C4-2B (cell line): ENCODE results near the gene ALDH8A1.

Source experiments
- H3K27ac ChIP-seq: fragments of 450-650 bp; 2 replicates; pipeline ENCODE4 v1.5.1; 2017
- ZFX ChIP-seq: fragments of 450-650 bp; IDR thresholded peaks from 2 replicates; pipeline ENCODE4 v1.6.1; 2017
- TF ChIP-seq, protein P1 (sequence below): fragments of 450-650 bp; conservative IDR thresholded peaks from 2 replicates; pipeline ENCODE4 v1.5.1; 2017; ENCODE audit warnings: mild to moderate bottlenecking

ALDH8A1 gene

DNA sequence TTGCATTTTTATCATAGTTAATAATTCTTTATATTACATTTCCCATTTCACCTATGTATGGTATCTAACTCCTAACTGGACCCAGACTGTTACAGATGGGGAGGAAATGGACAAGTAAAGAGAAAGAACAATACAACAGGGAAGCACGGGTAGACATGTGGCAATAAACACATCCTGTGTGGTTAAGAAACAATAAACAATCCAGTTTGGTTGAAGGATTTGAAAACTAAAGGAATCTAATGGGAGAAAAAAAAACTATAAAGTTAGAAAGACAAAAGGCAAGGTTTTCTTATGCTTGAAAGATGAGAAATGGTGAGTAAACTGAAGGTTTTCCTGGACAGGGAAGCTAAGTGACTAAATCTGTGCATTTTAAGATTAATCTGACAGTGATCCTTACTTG, 34.9 kb upstream of the ALDH8A1 start:
- TF ChIP-seq, protein P1, sequence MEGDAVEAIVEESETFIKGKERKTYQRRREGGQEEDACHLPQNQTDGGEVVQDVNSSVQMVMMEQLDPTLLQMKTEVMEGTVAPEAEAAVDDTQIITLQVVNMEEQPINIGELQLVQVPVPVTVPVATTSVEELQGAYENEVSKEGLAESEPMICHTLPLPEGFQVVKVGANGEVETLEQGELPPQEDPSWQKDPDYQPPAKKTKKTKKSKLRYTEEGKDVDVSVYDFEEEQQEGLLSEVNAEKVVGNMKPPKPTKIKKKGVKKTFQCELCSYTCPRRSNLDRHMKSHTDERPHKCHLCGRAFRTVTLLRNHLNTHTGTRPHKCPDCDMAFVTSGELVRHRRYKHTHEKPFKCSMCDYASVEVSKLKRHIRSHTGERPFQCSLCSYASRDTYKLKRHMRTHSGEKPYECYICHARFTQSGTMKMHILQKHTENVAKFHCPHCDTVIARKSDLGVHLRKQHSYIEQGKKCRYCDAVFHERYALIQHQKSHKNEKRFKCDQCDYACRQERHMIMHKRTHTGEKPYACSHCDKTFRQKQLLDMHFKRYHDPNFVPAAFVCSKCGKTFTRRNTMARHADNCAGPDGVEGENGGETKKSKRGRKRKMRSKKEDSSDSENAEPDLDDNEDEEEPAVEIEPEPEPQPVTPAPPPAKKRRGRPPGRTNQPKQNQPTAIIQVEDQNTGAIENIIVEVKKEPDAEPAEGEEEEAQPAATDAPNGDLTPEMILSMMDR: no peak
- no peak for TF ChIP-seq ZFX
- H3K27ac ChIP-seq: no peak overlapping the region

DNA sequence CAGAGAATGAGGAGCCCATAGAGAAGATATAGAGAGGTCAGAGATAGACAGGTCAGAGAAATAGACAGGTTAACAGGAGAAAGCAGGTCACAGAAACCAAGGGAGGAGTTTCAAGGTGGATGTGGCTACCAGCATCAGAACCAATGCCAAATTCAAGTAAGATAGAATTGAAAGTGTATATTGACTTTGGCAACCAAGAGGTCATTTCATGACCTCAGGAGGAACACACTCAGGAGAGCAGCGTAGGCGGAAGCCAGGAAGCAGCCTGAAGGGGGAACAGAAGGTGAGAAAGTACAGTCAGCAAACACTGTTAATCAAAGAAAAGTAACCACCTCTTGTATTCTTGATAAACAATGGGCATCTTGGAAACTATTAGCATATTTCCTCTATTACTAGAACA, 33.9 kb upstream of the ALDH8A1 start:
- TF ChIP-seq, protein P1: no peak
- no peak for TF ChIP-seq ZFX
- H3K27ac ChIP-seq: no peak overlapping the region

DNA sequence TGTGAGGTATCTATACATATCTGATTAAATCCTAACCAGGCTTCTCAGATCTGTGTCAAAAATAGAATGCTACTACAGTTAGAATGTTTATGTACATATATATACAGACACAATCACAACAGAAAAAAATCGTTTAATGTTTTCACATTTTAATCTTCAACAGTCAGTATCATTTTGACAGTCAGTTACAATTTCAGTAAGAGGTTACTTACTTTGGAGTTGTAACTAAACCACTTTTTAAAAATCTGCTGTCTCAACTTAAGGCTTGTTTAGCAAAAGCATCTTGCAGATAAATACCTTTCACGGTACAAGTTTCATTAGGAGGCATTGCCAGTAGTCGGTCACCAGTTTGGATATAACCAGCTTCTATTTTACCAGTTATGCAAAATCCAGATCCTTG, 32.3 kb upstream of the ALDH8A1 start:
- no peak overlapping the region for H3K27ac ChIP-seq
- TF ChIP-seq, protein P1: no peak

DNA sequence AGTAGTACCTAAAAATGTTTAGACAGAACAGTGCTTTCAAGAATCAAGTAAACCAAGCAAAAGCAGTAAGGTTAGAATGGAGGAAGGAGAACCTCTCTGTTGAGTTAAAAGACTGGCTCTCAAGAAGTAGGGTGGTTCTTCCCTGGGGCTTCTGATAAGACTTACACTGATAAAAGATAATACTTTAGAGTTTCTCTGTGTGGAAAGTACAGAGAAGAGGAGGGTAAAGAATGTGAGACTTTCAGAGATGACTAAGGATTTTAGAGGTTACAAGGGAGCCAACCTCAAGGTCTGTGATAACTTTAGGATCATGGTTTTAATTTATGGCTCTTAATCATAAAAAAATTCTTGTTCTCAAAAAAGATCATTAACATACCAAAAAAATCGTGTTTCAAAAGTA, 30.9 kb upstream of the ALDH8A1 start:
- TF ChIP-seq, protein P1: no peak
- TF ChIP-seq ZFX: no peak
- no peak overlapping the region for H3K27ac ChIP-seq

DNA sequence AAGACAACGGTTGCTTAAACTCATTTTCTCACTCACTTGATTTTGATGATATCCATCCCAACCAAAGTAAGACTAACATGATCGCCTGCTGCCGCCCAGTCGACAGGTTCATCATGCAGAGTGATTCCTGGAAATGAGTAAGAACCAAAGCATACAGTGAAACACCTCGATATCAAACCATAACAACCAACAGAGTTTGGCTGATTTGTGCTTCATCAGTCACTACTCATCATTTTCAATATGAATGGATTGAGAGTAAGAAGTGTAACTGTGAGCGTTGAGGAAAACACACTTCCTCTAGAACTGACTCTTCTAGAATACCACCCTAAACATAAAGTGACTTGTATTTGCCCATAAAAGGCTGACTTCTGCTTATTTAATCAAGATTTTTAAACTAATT, 29.2 kb upstream of the ALDH8A1 start:
- no peak overlapping the region for H3K27ac ChIP-seq
- no peak for TF ChIP-seq ZFX
- TF ChIP-seq, protein P1: no peak

DNA sequence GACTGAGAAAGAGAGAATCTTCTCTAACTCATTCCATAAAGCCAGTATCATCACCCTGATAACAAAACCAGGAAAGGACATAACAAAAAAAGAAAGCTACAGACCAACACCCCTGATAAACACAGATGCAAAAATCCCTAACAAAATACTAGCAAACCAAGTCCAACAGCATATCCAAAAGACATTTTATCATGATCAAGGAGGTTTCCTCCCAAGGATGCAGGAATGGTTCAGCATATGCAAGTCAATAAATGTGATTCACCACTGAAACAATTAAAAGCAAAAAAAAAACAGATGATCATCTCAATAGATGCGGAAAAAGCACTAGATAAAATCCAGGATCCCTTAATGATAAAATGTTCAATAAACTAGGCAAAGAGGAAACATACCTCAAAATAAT, 24.5 kb upstream of the ALDH8A1 start:
- H3K27ac ChIP-seq: no peak overlapping the region
- TF ChIP-seq ZFX: no peak
- TF ChIP-seq, protein P1: no peak

DNA sequence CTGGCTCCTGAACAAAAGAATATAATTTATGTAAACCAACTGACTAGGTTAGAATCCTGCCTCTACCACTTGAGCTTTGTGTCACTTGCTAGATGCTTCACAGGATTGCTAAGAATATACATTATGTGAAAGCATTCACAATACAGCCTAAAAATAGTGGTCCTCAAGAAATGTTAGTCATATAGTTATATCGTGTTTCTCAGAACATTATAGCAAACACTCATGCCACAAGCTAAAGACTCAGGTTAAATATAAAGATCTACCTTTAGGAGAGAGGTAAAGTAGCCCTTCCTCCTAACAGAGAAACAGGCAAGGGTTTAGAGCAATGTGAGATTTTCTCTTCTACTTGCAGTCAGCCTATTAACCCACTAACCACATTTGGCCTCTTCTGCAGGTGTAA, 17.8 kb upstream of the ALDH8A1 start:
- TF ChIP-seq, protein P1: no peak
- TF ChIP-seq ZFX: no peak
- H3K27ac ChIP-seq: no peak overlapping the region
